LNCaP clone FGC (cell line): Measurements from ENCODE around the gene ZBTB16.

Experiments
- DNase-seq: peaks from one replicate; pipeline ENCODE4 v3.0.0-alpha.2; 2011; ENCODE audit warnings: low read depth
- H3K4me3 ChIP-seq: 2 replicates; pipeline ENCODE4 v1.5.1; 2011; ENCODE audit warnings: mild to moderate bottlenecking, low read depth, low read length, control low read depth
- CTCF ChIP-seq: IDR thresholded peaks from 2 replicates; pipeline ENCODE4 v1.5.1; 2012; ENCODE audit warnings: mild to moderate bottlenecking; ENCODE audit not compliant: control insufficient read depth, insufficient read depth; ENCODE audit errors: extremely low read depth

Gene ZBTB16

GRCh38 chr11:114175706-114176105, 116.2 kb downstream of the ZBTB16 start:
- no peak for TF ChIP-seq CTCF
- no peak for DNase-seq
- H3K4me3 ChIP-seq = no peak overlapping the region

- DNase-seq = no peak
- no peak for TF ChIP-seq CTCF
Observed at GRCh38 chr11:114176321-114176720, 116.8 kb downstream of the ZBTB16 start.

GRCh38 chr11:114178656-114179055, 119.1 kb downstream of the ZBTB16 start:
- no peak for TF ChIP-seq CTCF
- no peak overlapping the region for H3K4me3 ChIP-seq
- no peak for DNase-seq

More at GRCh38 chr11:114176321-114176720, 116.8 kb downstream of the ZBTB16 start:
- no peak overlapping the region for H3K4me3 ChIP-seq

- DNase-seq = peak; percentile 100
- H3K4me3 ChIP-seq = peak overlapping the region; percentile 54
- no peak for TF ChIP-seq CTCF
Observed at GRCh38 chr11:114179234-114179941, 119.9 kb downstream of the ZBTB16 start.

- peak; percentile 64 for DNase-seq
- peak overlapping the region; percentile 54 for H3K4me3 ChIP-seq
- peak; percentile 81 for TF ChIP-seq CTCF
Observed at GRCh38 chr11:114180301-114181055, 121.0 kb downstream of the ZBTB16 start.

- no peak for DNase-seq
- no peak overlapping the region for H3K4me3 ChIP-seq
- TF ChIP-seq CTCF = no peak
Observed at GRCh38 chr11:114181195-114181594, 121.7 kb downstream of the ZBTB16 start.

GRCh38 chr11:114181752-114182151, 122.2 kb downstream of the ZBTB16 start:
- H3K4me3 ChIP-seq = no peak overlapping the region
- no peak for TF ChIP-seq CTCF
- DNase-seq = no peak
